ENCODE measurements around the gene CWF19L1. TPM values are rescaled to one million over a fixed set of nuclear protein-coding genes. Genes with fewer than 3 reads are reported as not detected.
A peak's percentile ranks its signal among the peaks of the same experiment; 100 is the strongest.

CWF19L1 gene
- total RNA-seq, 1 experiment from 2014 or later = 28.1 TPM

- POLR2A ChIA-PET = no interaction called here
- no peak for TF ChIP-seq AFF4 (CRISPR knock-in tag; IDR thresholded peaks at IDR 0.05; ENCODE audit: borderline replicate concordance)
- no peak for TF ChIP-seq PREB (CRISPR knock-in tag; IDR thresholded peaks at IDR 0.05; ENCODE audit: borderline replicate concordance)
- TF ChIP-seq GTF2I (CRISPR knock-in tag; conservative IDR thresholded peaks at IDR 0.05) = no peak
- TF ChIP-seq ZNF416 (CRISPR knock-in tag; IDR thresholded peaks at IDR 0.05) = no peak
- no peak for TF ChIP-seq ZNF219 (CRISPR knock-in tag; IDR thresholded peaks at IDR 0.05; ENCODE audit: borderline replicate concordance)
- ATAC-seq (no peak), DNase-seq (ENCODE audit: low spot score) (no peak)
- Mint-ChIP-seq H3K36me3 (peaks cover 42% of the 10 kb centered on the region), H3K27me3 (ENCODE audit: low read depth) (no peaks in the 10 kb centered on the region), H3K9me3 (no peaks in the 10 kb centered on the region), H3K4me1 (no peaks in the 10 kb centered on the region), H3K4me3 (no peak overlapping the region), H3K27ac (no peak overlapping the region)
- CTCF ChIA-PET = no interaction called here
Measured at GRCh38 chr10:100192350-100192749, 75.1 kb downstream of the CWF19L1 start.

GRCh38 chr10:100186253-100187212 lies 80.9 kb downstream of the CWF19L1 start:
- CTCF ChIA-PET = no interaction called here
- POLR2A ChIA-PET = interaction anchor here (0.6 kb wide), 1 partner anchor 187 kb away, joined by 4 read pairs; no protein-coding TSS in a partner anchor

GRCh38 chr10:100185364-100186252 lies 81.8 kb downstream of the CWF19L1 start, which contains the start of gene ERLIN1:
TSS of gene ERLIN1 (minus strand) at chr10:100186029. CDS start at chr10:100185626, 403 bp downstream.
- CTCF ChIA-PET = interaction anchor here (0.9 kb wide), 1 partner anchor 140 kb away, joined by 3 read pairs; no protein-coding TSS in a partner anchor
- Mint-ChIP-seq H3K36me3 (peaks cover 27% of the 10 kb centered on the region), H3K4me3 (peak within 1 kb of the TSS; percentile 91), H3K27me3 (ENCODE audit: low read depth) (no peaks in the 10 kb centered on the region), H3K4me1 (peaks cover 17% of the 10 kb centered on the region), H3K27ac (peak within 1 kb of the TSS; percentile 89), H3K9me3 (no peaks in the 10 kb centered on the region)
- ATAC-seq (peak; percentile 94), DNase-seq (ENCODE audit: low spot score) (peak; percentile 93)
- POLR2A ChIA-PET = no interaction called here
- TF ChIP-seq FOXP1 (CRISPR knock-in tag; IDR thresholded peaks at IDR 0.05; ENCODE audit: borderline replicate concordance) = peak; percentile 91
- peak; percentile 86 for TF ChIP-seq ATF1 (CRISPR knock-in tag; IDR thresholded peaks at IDR 0.05)
- peak; percentile 95 for TF ChIP-seq FOXP4 (CRISPR knock-in tag; IDR thresholded peaks at IDR 0.05)
- TF ChIP-seq HMGA2 (CRISPR knock-in tag; IDR thresholded peaks at IDR 0.05) = no peak
- no peak; the same call in 1 of the 2 replicates for TF ChIP-seq ZBTB43 (CRISPR knock-in tag; IDR thresholded peaks at IDR 0.05)

More at GRCh38 chr10:100186253-100187212, 80.9 kb downstream of the CWF19L1 start:
- TF ChIP-seq ZNF232 (CRISPR knock-in tag; IDR thresholded peaks at IDR 0.05) = peak; percentile 15
- no peak; the same call in 1 of the 2 replicates for TF ChIP-seq ATF1 (CRISPR knock-in tag; IDR thresholded peaks at IDR 0.05)
- no peak for TF ChIP-seq NR3C1 (CRISPR knock-in tag; conservative IDR thresholded peaks at IDR 0.05; ENCODE audit: low read depth)
- no peak for TF ChIP-seq NR2C2 (CRISPR knock-in tag; IDR thresholded peaks at IDR 0.05)
- TF ChIP-seq ZNF396 (CRISPR knock-in tag; IDR thresholded peaks at IDR 0.05; ENCODE audit: borderline replicate concordance) = no peak
- 0 out of 2 replicates have a peak, but pooled peaks have one; percentile 0 for TF ChIP-seq ELF4 (CRISPR knock-in tag; IDR thresholded peaks at IDR 0.05; ENCODE audit: low read depth)
- no peak for TF ChIP-seq ZBTB43 (CRISPR knock-in tag; IDR thresholded peaks at IDR 0.05)
- TF ChIP-seq GTF2I (CRISPR knock-in tag; conservative IDR thresholded peaks at IDR 0.05) = no peak
- Mint-ChIP-seq H3K27ac (peak overlapping the region; percentile 89), H3K36me3 (peaks cover 36% of the 10 kb centered on the region), H3K4me3 (peak overlapping the region; percentile 91), H3K4me1 (peaks cover 17% of the 10 kb centered on the region), H3K27me3 (ENCODE audit: low read depth) (no peaks in the 10 kb centered on the region), H3K9me3 (no peaks in the 10 kb centered on the region)
- peak; percentile 41 for ATAC-seq
- peak; percentile 16 for DNase-seq (ENCODE audit: low spot score)
